GM12878 (cell line): ENCODE measurements around the gene HOXD3. TPM values are rescaled to one million over a fixed set of nuclear protein-coding genes. Genes with fewer than 3 reads are reported as not detected.

Experiments
- ATAC-seq: fragments of 200-7000 bp; cut with Tn5 transposase; 3 replicates; pipeline ENCODE4 v1.9.1; 2020; ENCODE audit warnings: mild to moderate bottlenecking, moderate library complexity
- BruUV-seq: library from RNA; stranded (reverse); fragments of 400-500 nt; replicated peaks from 2 replicates; lab custom pipeline; 2021; lab: Mats Ljungman, UMichigan
- CTCF ChIA-PET: fragments of 300-600 bp; sonication (Branson Sonifier 250); formaldehyde crosslinking; extraction: SDS; loops from one replicate; lab custom pipeline; 2021; ENCODE audit warnings: inconsistent platforms; lab: Yijun Ruan, JAX
- POLR2A ChIA-PET: fragments of 350-600 bp; formaldehyde crosslinking; extraction: SDS; loops from one replicate; lab custom pipeline; 2021; ENCODE audit warnings: inconsistent platforms; lab: Charles Lee
- RAD21 ChIA-PET: fragments of 300-600 bp; sonication (Branson Sonifier 250); formaldehyde crosslinking; loops from one replicate; lab custom pipeline; 2023; ENCODE audit warnings: antibody characterized with exemption; ENCODE audit not compliant: unreplicated experiment; lab: Charles Lee
- SMC1A ChIA-PET: fragments of 300-600 bp; sonication (Branson Sonifier 250); formaldehyde crosslinking; loops from one replicate; lab custom pipeline; 2023; ENCODE audit not compliant: unreplicated experiment, uncharacterized antibody; lab: Charles Lee
- DNase-seq: peaks from one replicate; pipeline ENCODE4 v3.0.0-alpha.2; 2011; ENCODE audit warnings: low read depth, low spot score
- FAIRE-seq: peaks from 3 replicates; lab custom pipeline; 2011; peaks lifted over from hg19 to GRCh38; lab: Jason Lieb, UNC
- H2AFZ ChIP-seq: 2 replicates; pipeline ENCODE4 v1.6.0; 2011; ENCODE audit warnings: low read depth, low read length, control low read depth; ENCODE audit not compliant: control insufficient read depth
- H3K27ac ChIP-seq: 2 replicates; pipeline ENCODE4 v1.5.1; 2011; ENCODE audit warnings: control low read depth; ENCODE audit not compliant: control insufficient read depth, insufficient read depth
- H3K27me3 ChIP-seq, 2 experiments: replicated peaks in 1 of 2; 2 replicates each; pipeline versions ENCODE4 v1.6.0 to v1.6.1; 2011; ENCODE audit warnings: low read length in 1 of 2; ENCODE audit not compliant: control insufficient read depth in 2 of 2, insufficient read depth in 2 of 2
- H3K36me3 ChIP-seq, 2 experiments: 2 replicates each; pipeline ENCODE4 v1.5.1; 2011; ENCODE audit warnings: low read length in 1 of 2; ENCODE audit not compliant: control insufficient read depth in 2 of 2, insufficient read depth in 2 of 2
- H3K4me1 ChIP-seq: 2 replicates; pipeline ENCODE4 v1.6.1; 2011; ENCODE audit warnings: mild to moderate bottlenecking, low read length, moderate library complexity, mixed read lengths; ENCODE audit not compliant: control insufficient read depth, insufficient read depth
- H3K4me2 ChIP-seq: 2 replicates; pipeline ENCODE4 v1.6.0; 2011; ENCODE audit warnings: control low read depth; ENCODE audit not compliant: control insufficient read depth, insufficient read depth
- H3K4me3 ChIP-seq: fragments of 200-600 bp; sonication (generic); 2 replicates; pipeline ENCODE4 v1.5.1; 2016
- H3K79me2 ChIP-seq: 2 replicates; pipeline ENCODE4 v1.6.0; 2011; ENCODE audit warnings: low read length; ENCODE audit not compliant: control insufficient read depth, insufficient read depth
- H3K9ac ChIP-seq: 2 replicates; pipeline ENCODE4 v1.8.0; 2011; ENCODE audit warnings: low read length, control low read depth, mixed read lengths; ENCODE audit not compliant: control insufficient read depth, insufficient read depth
- H3K9me3 ChIP-seq: replicated peaks from 3 replicates; pipeline ENCODE4 v1.5.1; 2011; ENCODE audit warnings: mild to moderate bottlenecking, low read length; ENCODE audit not compliant: control insufficient read depth, insufficient read depth
- H4K20me1 ChIP-seq: 2 replicates; pipeline ENCODE4 v1.6.0; 2011; ENCODE audit not compliant: control insufficient read depth, insufficient read depth
- BCL11A ChIP-seq: IDR thresholded peaks from 2 replicates; pipeline ENCODE4 v1.6.1; 2011; ENCODE audit warnings: low read depth, low read length
- CHD1 ChIP-seq: IDR thresholded peaks from 2 replicates; pipeline ENCODE4 v1.6.1; 2012; ENCODE audit warnings: low read depth, low read length, improper control_type of control experiment
- HDAC2 ChIP-seq: fragments of 200-600 bp; sonication (generic); IDR thresholded peaks from 2 replicates; pipeline ENCODE4 v1.6.1; 2017
- JUND ChIP-seq: IDR thresholded peaks from 2 replicates; pipeline ENCODE4 v1.6.1; 2012; ENCODE audit warnings: low read depth, mild to moderate bottlenecking, low read length, improper control_type of control experiment, moderate library complexity
- NFXL1 ChIP-seq: fragments of 450-650 bp; IDR thresholded peaks from 2 replicates; pipeline ENCODE4 v1.6.1; 2017; ENCODE audit warnings: antibody characterized with exemption, mild to moderate bottlenecking, borderline replicate concordance
- NFYA ChIP-seq: IDR thresholded peaks from 2 replicates; pipeline ENCODE4 v1.6.1; 2011; ENCODE audit warnings: low read depth, mild to moderate bottlenecking, low read length, improper control_type of control experiment, borderline replicate concordance
- POU2F2 ChIP-seq: IDR thresholded peaks from 3 replicates; pipeline ENCODE4 v1.6.1; 2011; ENCODE audit warnings: low read depth, mild to moderate bottlenecking, low read length, borderline replicate concordance
- SMARCA5 ChIP-seq: fragments of 450-650 bp; IDR thresholded peaks from 2 replicates; pipeline ENCODE4 v1.6.1; 2017; ENCODE audit warnings: mild to moderate bottlenecking
- TARDBP ChIP-seq: IDR thresholded peaks from 2 replicates; pipeline ENCODE4 v1.6.1; 2016; ENCODE audit warnings: borderline replicate concordance
- WGBS: methylation state at CpG from one replicate; pipeline ENCODE4 v1.1.6; 2016; ENCODE audit warnings: low lambda C conversion rate; ENCODE audit not compliant: insufficient replicate concordance, insufficient coverage; ENCODE audit errors: missing lambda C conversion rate; 5-methylcytosine and 5-hydroxymethylcytosine counted together
- in situ Hi-C: fragments of 300-500 bp; cut with MboI; formaldehyde crosslinking; loops from 9 replicates; pipeline ENCODE4 v1.14.3; 2018; ENCODE audit warnings: mixed read lengths
- intact Hi-C: fragments of 100-400 bp; cut with micrococcal nuclease; formaldehyde crosslinking; loops from one replicate; pipeline ENCODE4 v1.14.2; 2022; ENCODE audit not compliant: unreplicated experiment
- polyA plus RNA-seq, 11 experiments: library from polyadenylated mRNA; depleted of rRNA in 4 of 11; unstranded in 6 of 11; stranded (reverse) in 5 of 11; fragments of >200 nt; fragmentation: Nextera tagmentation in 4 of 11; fragmentation: Illumina TruSeq in 1 of 11; extraction: Ambion mirVana in 4 of 11; extraction: Trizol in 1 of 11; gene quantifications; 1 replicate in 1 of 11; 2 replicates in 10 of 11; pipeline versions ENCODE4 v1.2.1 to v1.2.3, GENCODE V29; 2011 to 2016; ENCODE audit warnings: inconsistent platforms in 2 of 11, missing spikeins in 2 of 11, low read depth in 1 of 11
- total RNA-seq, 4 experiments: library from RNA; depleted of rRNA in 3 of 4; stranded (reverse); fragments of >200 nt in 3 of 4; fragmentation: Illumina TruSeq in 1 of 4; extraction: Trizol in 1 of 4; gene quantifications; 2 replicates each; pipeline versions ENCODE4 v1.2.1 to v1.2.3, GENCODE V29; 2013 to 2021
- TF ChIP-seq, protein P1 (sequence below): fragments of 450-650 bp; conservative IDR thresholded peaks from 2 replicates; pipeline ENCODE4 v1.6.1; 2017; ENCODE audit warnings: mild to moderate bottlenecking, moderate library complexity
- TF ChIP-seq, protein P2 (sequence below): IDR thresholded peaks from 2 replicates; pipeline ENCODE4 v1.6.1; 2012; ENCODE audit warnings: low read length, inconsistent platforms

The HOXD3 gene
- total and polyA plus RNA-seq, 10 of the 15 experiments (the other 5 are each of a cell fraction or from before 2014, with no cell fraction given) = not detected

GRCh38 chr2:176166272-176166671, 9.2 kb downstream of the HOXD3 start:
- in situ Hi-C loops (no loop called here), intact Hi-C loops (no loop called here)
- CTCF ChIA-PET = interaction anchor here (0.6 kb wide), 1 partner anchor 865 kb away, joined by 4 read pairs; no protein-coding TSS in a partner anchor
- SMC1A ChIA-PET = interaction anchor here (1.0 to 1.3 kb wide), 2 partner anchors 388 to 484 kb away, joined by 3 to 4 read pairs; no protein-coding TSS in a partner anchor
- no peaks in the 10 kb centered on the region for H3K79me2 ChIP-seq
- no peak overlapping the region for H3K4me3 ChIP-seq
- no peak for TF ChIP-seq NFYA
- H3K9ac ChIP-seq = no peak overlapping the region
- H3K4me2 ChIP-seq = no peak overlapping the region
- H2AFZ ChIP-seq = no peak overlapping the region
- BruUV-seq = no TSS peak
- H3K27me3 ChIP-seq = peaks cover 18 to 22% of the 10 kb centered on the region in 2 experiments
- no peaks in the 10 kb centered on the region; a peak in 1 of 4 replicates for H3K36me3 ChIP-seq
- H3K27ac ChIP-seq = no peak overlapping the region
- H4K20me1 ChIP-seq = no peaks in the 10 kb centered on the region
- RAD21 ChIA-PET = interaction anchor here (1.4 kb wide), 1 partner anchor 289 kb away, joined by 3 read pairs; no protein-coding TSS in a partner anchor
- no peak for ATAC-seq
- no peaks in the 10 kb centered on the region for H3K4me1 ChIP-seq
- POLR2A ChIA-PET = no interaction called here
- 0% methylated on average over 2 of the region's 2 CpGs for WGBS
- H3K9me3 ChIP-seq = peaks cover 2% of the 10 kb centered on the region; the same call in 2 of the 3 replicates
- DNase-seq = no peak
- no peak for FAIRE-seq

GRCh38 chr2:176167398-176167797, 10.3 kb downstream of the HOXD3 start:
- Histone ChIP-seq H3K9me3 (peaks cover 2% of the 10 kb centered on the region; the same call in 2 of the 3 replicates), H4K20me1 (no peaks in the 10 kb centered on the region), H3K79me2 (no peaks in the 10 kb centered on the region), H3K4me1 (no peaks in the 10 kb centered on the region), H2AFZ (no peak overlapping the region), H3K4me2 (no peak overlapping the region), H3K27me3 (peaks cover 16 to 24% of the 10 kb centered on the region in 2 experiments), H3K27ac (no peak overlapping the region), H3K36me3 (no peaks in the 10 kb centered on the region; a peak in 1 of 4 replicates), H3K9ac (no peak overlapping the region), H3K4me3 (no peak overlapping the region)
- no peak for DNase-seq
- ChIA-PET SMC1A (interaction anchor here (0.6 to 1.3 kb wide), 2 partner anchors 387 to 1559 kb away, joined by 3 read pairs; no protein-coding TSS in a partner anchor), POLR2A (no interaction called here), RAD21 (interaction anchor here (1.4 kb wide), 1 partner anchor 288 kb away, joined by 3 read pairs; no protein-coding TSS in a partner anchor), CTCF (interaction anchor here (0.8 to 1.4 kb wide), 2 partner anchors 387 to 488 kb away, joined by 3 to 7 read pairs; no protein-coding TSS in a partner anchor)
- BruUV-seq = no TSS peak
- ATAC-seq = no peak
- WGBS = 24% methylated on average over 1 of the region's 1 CpG
- intact Hi-C loops (no loop called here), in situ Hi-C loops (no loop called here)
- FAIRE-seq = no peak
- TF ChIP-seq BCL11A (no peak), TARDBP (no peak), SMARCA5 (no peak), JUND (no peak), HDAC2 (no peak), POU2F2 (no peak), NFXL1 (no peak), CHD1 (no peak)
- TF ChIP-seq, protein P1, sequence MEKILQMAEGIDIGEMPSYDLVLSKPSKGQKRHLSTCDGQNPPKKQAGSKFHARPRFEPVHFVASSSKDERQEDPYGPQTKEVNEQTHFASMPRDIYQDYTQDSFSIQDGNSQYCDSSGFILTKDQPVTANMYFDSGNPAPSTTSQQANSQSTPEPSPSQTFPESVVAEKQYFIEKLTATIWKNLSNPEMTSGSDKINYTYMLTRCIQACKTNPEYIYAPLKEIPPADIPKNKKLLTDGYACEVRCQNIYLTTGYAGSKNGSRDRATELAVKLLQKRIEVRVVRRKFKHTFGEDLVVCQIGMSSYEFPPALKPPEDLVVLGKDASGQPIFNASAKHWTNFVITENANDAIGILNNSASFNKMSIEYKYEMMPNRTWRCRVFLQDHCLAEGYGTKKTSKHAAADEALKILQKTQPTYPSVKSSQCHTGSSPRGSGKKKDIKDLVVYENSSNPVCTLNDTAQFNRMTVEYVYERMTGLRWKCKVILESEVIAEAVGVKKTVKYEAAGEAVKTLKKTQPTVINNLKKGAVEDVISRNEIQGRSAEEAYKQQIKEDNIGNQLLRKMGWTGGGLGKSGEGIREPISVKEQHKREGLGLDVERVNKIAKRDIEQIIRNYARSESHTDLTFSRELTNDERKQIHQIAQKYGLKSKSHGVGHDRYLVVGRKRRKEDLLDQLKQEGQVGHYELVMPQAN = no peak
- TF ChIP-seq, protein P2, sequence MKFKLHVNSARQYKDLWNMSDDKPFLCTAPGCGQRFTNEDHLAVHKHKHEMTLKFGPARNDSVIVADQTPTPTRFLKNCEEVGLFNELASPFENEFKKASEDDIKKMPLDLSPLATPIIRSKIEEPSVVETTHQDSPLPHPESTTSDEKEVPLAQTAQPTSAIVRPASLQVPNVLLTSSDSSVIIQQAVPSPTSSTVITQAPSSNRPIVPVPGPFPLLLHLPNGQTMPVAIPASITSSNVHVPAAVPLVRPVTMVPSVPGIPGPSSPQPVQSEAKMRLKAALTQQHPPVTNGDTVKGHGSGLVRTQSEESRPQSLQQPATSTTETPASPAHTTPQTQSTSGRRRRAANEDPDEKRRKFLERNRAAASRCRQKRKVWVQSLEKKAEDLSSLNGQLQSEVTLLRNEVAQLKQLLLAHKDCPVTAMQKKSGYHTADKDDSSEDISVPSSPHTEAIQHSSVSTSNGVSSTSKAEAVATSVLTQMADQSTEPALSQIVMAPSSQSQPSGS = no peak
